GM12865 (cell line): ENCODE data around the gene OLFM1.

Experiments
- DNase-seq: peaks from one replicate; pipeline ENCODE4 v3.0.0; 2010; ENCODE audit warnings: low read depth
- H3K4me3 ChIP-seq: 2 replicates; pipeline ENCODE4 v1.5.1; 2011; ENCODE audit warnings: mild to moderate bottlenecking, low read depth, low read length, control low read depth
- CTCF ChIP-seq: IDR thresholded peaks from 2 replicates; pipeline ENCODE4 v1.5.1; 2011; ENCODE audit warnings: low read length, control low read depth, low read depth, inconsistent platforms; ENCODE audit not compliant: insufficient read depth; ENCODE audit errors: missing control alignments

OLFM1 gene

GRCh38 chr9:135154050-135154615 lies 66.7 kb downstream of the OLFM1 start:
- DNase-seq, result no peak
- TF ChIP-seq CTCF, result no peak
- H3K4me3 ChIP-seq, result no peak overlapping the region

GRCh38 chr9:135155396-135155795 lies 67.9 kb downstream of the OLFM1 start:
- TF ChIP-seq CTCF, result no peak
- no peak for DNase-seq
- no peak overlapping the region for H3K4me3 ChIP-seq

GRCh38 chr9:135156525-135157510 lies 69.3 kb downstream of the OLFM1 start:
- no peak for TF ChIP-seq CTCF
- H3K4me3 ChIP-seq, result no peak overlapping the region
- peak; percentile 34 for DNase-seq

DNA sequence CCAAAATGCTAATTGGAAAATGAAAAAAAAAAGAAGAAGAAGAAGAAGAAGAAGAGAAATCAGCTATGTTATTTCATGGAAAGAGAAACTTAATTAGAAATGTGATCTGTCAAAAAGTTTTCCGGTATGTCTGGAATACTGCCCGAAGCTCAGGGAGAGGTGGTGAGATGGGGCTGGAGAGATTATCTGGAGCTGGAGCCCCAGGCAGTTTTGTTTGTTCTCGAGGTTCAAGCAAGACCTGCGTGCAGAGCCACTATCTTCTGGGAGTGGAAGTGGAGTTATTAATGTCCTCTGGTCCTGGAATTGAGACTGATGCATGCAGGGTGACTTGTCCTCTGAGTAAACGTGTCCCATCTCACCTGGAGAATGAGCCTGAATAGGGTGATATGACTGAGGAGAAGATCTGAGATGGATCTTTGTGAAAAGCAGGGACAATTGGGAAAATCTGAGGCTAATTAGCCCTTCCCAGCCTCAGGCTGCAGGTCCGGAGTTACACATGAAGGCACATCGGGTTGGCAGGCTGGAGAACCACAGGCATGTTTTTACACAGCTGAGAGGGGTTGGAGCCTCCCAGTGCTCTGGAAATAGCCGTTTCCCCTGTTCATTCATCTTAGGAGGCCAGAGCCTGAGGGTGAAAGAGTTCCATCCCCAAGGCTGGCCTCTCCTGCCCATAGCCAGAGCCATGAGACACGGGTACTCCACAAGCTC lies 70.5 kb downstream of the OLFM1 start:
- no peak for TF ChIP-seq CTCF
- DNase-seq, result no peak
- H3K4me3 ChIP-seq, result no peak overlapping the region

- no peak for DNase-seq
- no peak for TF ChIP-seq CTCF
- no peak overlapping the region for H3K4me3 ChIP-seq
Measured at GRCh38 chr9:135158564-135158937, 71.1 kb downstream of the OLFM1 start.

DNA sequence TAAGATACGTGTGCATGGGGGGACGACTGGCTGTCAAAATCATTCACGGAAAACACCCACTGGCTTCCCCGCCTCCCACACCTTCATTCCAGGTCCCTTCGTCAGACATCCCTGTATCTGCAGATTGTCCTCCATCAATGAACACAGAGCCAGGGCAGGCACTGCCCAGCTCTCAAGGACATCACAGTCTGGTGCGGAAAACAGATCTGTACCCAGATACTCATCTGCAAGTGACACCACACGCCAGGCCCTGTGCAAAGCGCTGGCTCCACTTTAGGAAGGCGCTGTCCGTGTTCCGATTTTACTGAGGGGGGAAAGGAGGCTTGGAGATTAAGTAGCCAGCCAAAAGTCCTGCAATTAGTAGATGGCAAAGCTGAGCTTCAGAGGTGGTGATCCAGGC lies 72.3 kb downstream of the OLFM1 start:
- DNase-seq, result no peak
- no peak overlapping the region for H3K4me3 ChIP-seq
- TF ChIP-seq CTCF, result no peak
